HG03457 (cell line): ENCODE data around the gene EEF1A1.
"Not testable (repeated sequence)": the region's sequence is repeated elsewhere in the genome, so short reads cannot be mapped to it uniquely, and the experiment has no call there.

Experiments
- ATAC-seq: cut with Tn5 transposase; IDR thresholded peaks from one replicate; pipeline ENCODE4 v1.9.1; 2021; ENCODE audit warnings: moderate number of reproducible peaks; ENCODE audit not compliant: unreplicated experiment

EEF1A1 gene

GRCh38 chr6:73520688-73521350 is at the start of gene EEF1A1:
EEF1A1 (minus strand) TSS chr6:73521032; CDS start chr6:73520026, 1,006 bp downstream.
- peak; percentile 62 for ATAC-seq

- ATAC-seq, result no peak
Measured at GRCh38 chr6:73569121-73569520, 48.3 kb upstream of the EEF1A1 start.

- no peak for ATAC-seq
Measured at GRCh38 chr6:73566954-73567591, 46.2 kb upstream of the EEF1A1 start.

- not testable (repeated sequence) for ATAC-seq
Measured at GRCh38 chr6:73566486-73566871, 45.6 kb upstream of the EEF1A1 start.

- ATAC-seq, result no peak
Measured at GRCh38 chr6:73565767-73566485, 45.1 kb upstream of the EEF1A1 start.

- no peak for ATAC-seq
Measured at GRCh38 chr6:73564578-73565345, 43.9 kb upstream of the EEF1A1 start.

- no peak for ATAC-seq
Measured at GRCh38 chr6:73562558-73562957, 41.7 kb upstream of the EEF1A1 start.

- no peak for ATAC-seq
Measured at GRCh38 chr6:73560853-73561407, 40.1 kb upstream of the EEF1A1 start.

- no peak for ATAC-seq
Measured at GRCh38 chr6:73560182-73560732, 39.4 kb upstream of the EEF1A1 start.

GRCh38 chr6:73559399-73559794 is 38.6 kb upstream of the EEF1A1 start:
- ATAC-seq, result not testable (repeated sequence)

- ATAC-seq, result no peak
Measured at GRCh38 chr6:73558624-73559398, 38.0 kb upstream of the EEF1A1 start.

- no peak for ATAC-seq
Measured at GRCh38 chr6:73556836-73557235, 36.0 kb upstream of the EEF1A1 start.

GRCh38 chr6:73555380-73555949 is 34.6 kb upstream of the EEF1A1 start:
- not testable (repeated sequence) for ATAC-seq

- not testable (repeated sequence) for ATAC-seq
Measured at GRCh38 chr6:73551115-73551514, 30.3 kb upstream of the EEF1A1 start.

GRCh38 chr6:73548458-73549446 is 27.9 kb upstream of the EEF1A1 start:
- no peak for ATAC-seq

- no peak for ATAC-seq
Measured at GRCh38 chr6:73547036-73547435, 26.2 kb upstream of the EEF1A1 start.

- no peak for ATAC-seq
Measured at GRCh38 chr6:73542891-73543290, 22.1 kb upstream of the EEF1A1 start.

GRCh38 chr6:73542481-73542880 is 21.6 kb upstream of the EEF1A1 start:
- ATAC-seq, result not testable (repeated sequence)
